GM12872 (cell line): ENCODE results near the gene XPNPEP2.

Experiments used
- TF ChIP-seq, protein P1 (sequence below): IDR thresholded peaks from 3 replicates; pipeline ENCODE4 v1.5.1; 2011; ENCODE audit warnings: low read depth, mild to moderate bottlenecking, low read length, moderate library complexity; ENCODE audit not compliant: insufficient read depth

The XPNPEP2 gene

GRCh38 chrX:129773649-129774458 is 35.1 kb downstream of the XPNPEP2 start:
- TF ChIP-seq, protein P1, sequence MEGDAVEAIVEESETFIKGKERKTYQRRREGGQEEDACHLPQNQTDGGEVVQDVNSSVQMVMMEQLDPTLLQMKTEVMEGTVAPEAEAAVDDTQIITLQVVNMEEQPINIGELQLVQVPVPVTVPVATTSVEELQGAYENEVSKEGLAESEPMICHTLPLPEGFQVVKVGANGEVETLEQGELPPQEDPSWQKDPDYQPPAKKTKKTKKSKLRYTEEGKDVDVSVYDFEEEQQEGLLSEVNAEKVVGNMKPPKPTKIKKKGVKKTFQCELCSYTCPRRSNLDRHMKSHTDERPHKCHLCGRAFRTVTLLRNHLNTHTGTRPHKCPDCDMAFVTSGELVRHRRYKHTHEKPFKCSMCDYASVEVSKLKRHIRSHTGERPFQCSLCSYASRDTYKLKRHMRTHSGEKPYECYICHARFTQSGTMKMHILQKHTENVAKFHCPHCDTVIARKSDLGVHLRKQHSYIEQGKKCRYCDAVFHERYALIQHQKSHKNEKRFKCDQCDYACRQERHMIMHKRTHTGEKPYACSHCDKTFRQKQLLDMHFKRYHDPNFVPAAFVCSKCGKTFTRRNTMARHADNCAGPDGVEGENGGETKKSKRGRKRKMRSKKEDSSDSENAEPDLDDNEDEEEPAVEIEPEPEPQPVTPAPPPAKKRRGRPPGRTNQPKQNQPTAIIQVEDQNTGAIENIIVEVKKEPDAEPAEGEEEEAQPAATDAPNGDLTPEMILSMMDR = no peak; the same call in 2 of the 3 replicates

DNA sequence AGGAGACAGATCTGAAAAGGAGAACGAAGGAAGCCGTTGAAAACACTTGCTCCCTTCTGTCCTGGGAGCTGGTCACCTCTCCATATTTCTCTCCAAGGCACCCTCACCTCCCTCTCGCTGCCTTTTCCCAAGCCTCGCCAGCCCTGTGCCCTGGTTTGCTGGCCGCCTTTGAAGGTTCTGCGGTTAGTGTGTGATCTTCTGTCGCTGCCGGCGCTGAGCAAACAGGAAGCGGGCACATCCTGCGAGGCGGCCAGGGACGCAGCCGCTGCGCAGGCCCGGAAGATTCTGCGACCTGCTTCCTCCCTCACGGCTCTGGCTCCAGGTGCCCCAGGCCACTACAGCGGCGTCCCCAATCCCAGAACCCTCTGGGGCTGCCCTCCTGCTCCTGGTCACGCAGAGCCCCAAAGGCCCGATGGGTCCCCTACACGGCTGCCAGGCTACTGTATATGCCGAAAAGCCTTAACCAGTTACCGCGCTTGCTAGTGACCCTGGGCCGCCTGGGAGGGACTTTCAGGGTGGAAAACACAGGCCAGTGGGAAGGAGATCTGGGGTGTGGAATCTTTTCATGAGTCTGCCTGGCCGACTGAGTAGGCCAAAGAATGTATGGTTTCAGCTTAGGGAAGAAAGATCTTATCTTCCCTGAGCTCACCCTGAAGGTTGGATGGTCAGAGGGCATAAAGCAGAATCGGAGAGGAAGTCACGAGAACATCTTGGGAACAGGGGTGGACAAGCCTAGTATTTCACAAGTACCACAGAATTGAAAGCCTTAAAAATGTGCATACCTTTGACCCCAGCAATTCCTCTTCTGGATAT is 38.6 kb downstream of the XPNPEP2 start:
- TF ChIP-seq, protein P1 = no peak

DNA sequence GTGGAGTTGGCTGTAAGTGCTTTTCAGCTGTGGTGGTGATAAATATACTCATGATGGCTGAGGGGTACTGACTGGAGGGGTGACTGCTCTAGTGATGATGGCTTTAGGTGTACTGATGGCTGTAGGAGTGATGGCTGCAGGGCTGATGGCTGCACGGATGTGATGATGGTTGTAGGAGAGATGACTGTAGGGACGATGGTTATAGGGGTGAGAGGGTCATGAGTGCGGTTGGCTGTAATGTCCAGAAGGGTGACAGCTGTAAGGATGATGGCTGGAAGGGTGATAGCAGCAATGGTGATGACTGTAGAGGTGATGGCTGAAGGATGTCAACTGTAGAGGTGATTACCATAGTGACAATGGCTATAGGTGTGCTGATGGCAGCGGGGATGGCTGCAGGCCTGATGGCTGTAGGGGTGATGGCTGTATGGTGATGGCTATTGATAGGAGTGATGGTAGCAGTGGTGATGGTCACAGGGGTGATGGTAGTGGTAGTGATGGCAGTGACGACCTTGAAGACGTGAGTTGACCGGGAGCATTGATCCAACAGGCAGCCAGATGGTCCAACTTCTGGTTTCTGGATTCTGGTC is 40.4 kb downstream of the XPNPEP2 start:
- TF ChIP-seq, protein P1 = no peak

- TF ChIP-seq, protein P1 = no peak
These were observed 41.0 kb downstream of the XPNPEP2 start, which contains the start of gene SASH3 for GRCh38 chrX:129779747-129780146. TSS of gene SASH3 (plus strand) at chrX:129779949. CDS start at chrX:129780098, 149 bp downstream.

- TF ChIP-seq, protein P1 = no peak
These were observed 41.8 kb downstream of the XPNPEP2 start for GRCh38 chrX:129780441-129781105.

DNA sequence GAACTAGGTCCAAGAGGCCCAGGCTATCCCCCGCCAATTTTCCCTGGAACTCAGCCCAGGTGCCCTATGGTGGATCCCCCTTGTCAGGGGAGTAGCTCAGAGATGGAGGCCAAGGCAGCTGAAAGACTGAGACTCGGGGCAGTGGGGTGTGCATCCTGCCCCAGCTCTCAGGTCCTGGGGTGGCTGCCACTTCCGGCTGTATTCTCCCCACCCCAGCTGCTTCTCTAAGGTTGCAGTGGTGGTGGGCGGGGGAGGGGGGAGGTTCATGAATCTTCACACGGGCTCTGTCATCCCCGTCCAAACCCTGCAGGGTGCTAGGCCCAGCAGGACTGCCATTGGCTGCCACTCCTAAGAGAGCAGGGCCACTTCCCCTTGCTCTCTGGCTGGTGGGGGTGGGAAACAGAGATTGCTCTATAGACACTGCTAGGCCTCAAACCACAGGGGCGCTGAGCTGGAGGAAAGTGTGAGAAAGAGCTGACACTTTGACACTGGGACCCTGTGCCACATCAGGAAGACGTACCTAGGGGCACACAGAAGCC is 42.4 kb downstream of the XPNPEP2 start:
- TF ChIP-seq, protein P1 = no peak
